Measurements from ENCODE around the gene ACIN1. TPM values are rescaled to one million over a fixed set of nuclear protein-coding genes. Genes with fewer than 3 reads are reported as not detected.

ACIN1 gene
- total RNA-seq = 100 to 1,000 TPM; 212 to 214 TPM

DNA sequence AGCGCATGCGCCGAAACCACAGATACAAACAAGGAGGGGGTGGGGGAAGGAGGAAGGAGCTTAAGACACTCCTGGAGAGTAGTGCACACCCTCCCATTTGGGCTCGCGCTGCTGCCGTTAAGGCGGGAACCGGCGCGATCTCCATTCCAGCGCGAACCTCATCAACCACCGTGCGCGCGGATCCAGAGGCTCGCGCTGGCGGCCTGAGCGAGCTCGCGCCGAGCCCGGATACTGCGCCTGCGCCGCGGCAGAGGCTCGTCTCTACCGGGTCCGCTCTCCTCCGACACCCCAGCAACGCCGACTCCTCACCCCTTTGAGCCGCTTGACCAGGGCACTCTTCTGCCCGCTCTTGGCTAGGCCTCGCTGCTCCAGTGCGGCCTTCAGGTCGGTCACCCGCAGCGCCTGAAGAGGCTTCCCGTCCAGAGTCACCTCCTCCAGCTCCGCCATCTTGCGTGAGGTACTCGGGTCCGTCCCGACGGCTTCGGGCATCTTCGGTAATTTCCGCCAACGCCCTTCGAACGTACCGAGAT is at the start of gene ACIN1:
ACIN1 (minus strand) TSS at position 471 of the 530 bp plus-strand sequence; CDS start at position 447, 24 bp downstream.
- DNase-seq (peak; percentile 98), ATAC-seq (ENCODE audit: low read depth) (peak; percentile 43)
- peaks cover 34% of the 10 kb centered on the region for H3K4me1 Mint-ChIP-seq
- no peak within 1 kb of the TSS for H3K27ac Mint-ChIP-seq
- H3K27me3 Mint-ChIP-seq = no peaks in the 10 kb centered on the region
- H3K36me3 Mint-ChIP-seq = peaks cover 26% of the 10 kb centered on the region
- POLR2A ChIA-PET = interaction anchor here (0.6 to 2.8 kb wide), 26 partner anchors 9 to 1174 kb away, joined by 3 to 42 read pairs (median 4); partner anchors contain the start of genes CEBPE, DAD1, HAUS4 and OXA1L
- no peak within 1 kb of the TSS for H3K4me3 Mint-ChIP-seq
- no peaks in the 10 kb centered on the region for H3K9me3 Mint-ChIP-seq

- no peaks in the 10 kb centered on the region for H3K27me3 Mint-ChIP-seq
- no peaks in the 10 kb centered on the region for H3K36me3 Mint-ChIP-seq
- no peak overlapping the region for H3K27ac Mint-ChIP-seq
- peaks cover 4% of the 10 kb centered on the region for H3K4me1 Mint-ChIP-seq
- H3K4me3 Mint-ChIP-seq = no peak overlapping the region
- POLR2A ChIA-PET = no interaction called here
- H3K9me3 Mint-ChIP-seq = no peaks in the 10 kb centered on the region
- ATAC-seq (ENCODE audit: low read depth) (no peak), DNase-seq (no peak)
Observed at GRCh38 chr14:23143911-23144310, 49.0 kb upstream of the ACIN1 start.

GRCh38 chr14:23142826-23143225 is 47.9 kb upstream of the ACIN1 start:
- POLR2A ChIA-PET = no interaction called here
- ATAC-seq (ENCODE audit: low read depth) (no peak), DNase-seq (no peak)
- no peaks in the 10 kb centered on the region for H3K36me3 Mint-ChIP-seq
- H3K4me1 Mint-ChIP-seq = peaks cover 3% of the 10 kb centered on the region
- H3K27me3 Mint-ChIP-seq = no peaks in the 10 kb centered on the region
- no peaks in the 10 kb centered on the region for H3K9me3 Mint-ChIP-seq
- H3K4me3 Mint-ChIP-seq = no peak overlapping the region
- no peak overlapping the region for H3K27ac Mint-ChIP-seq

GRCh38 chr14:23141706-23142444 is 46.9 kb upstream of the ACIN1 start:
- Mint-ChIP-seq H3K4me1 (peaks cover 3% of the 10 kb centered on the region), H3K4me3 (no peak overlapping the region), H3K36me3 (no peaks in the 10 kb centered on the region), H3K9me3 (no peaks in the 10 kb centered on the region), H3K27me3 (no peaks in the 10 kb centered on the region), H3K27ac (no peak overlapping the region)
- POLR2A ChIA-PET = interaction anchor here (0.5 kb wide), 1 partner anchor 8 kb away, joined by 3 read pairs; no protein-coding TSS in a partner anchor
- ATAC-seq (ENCODE audit: low read depth) = no peak
- DNase-seq = no peak

DNA sequence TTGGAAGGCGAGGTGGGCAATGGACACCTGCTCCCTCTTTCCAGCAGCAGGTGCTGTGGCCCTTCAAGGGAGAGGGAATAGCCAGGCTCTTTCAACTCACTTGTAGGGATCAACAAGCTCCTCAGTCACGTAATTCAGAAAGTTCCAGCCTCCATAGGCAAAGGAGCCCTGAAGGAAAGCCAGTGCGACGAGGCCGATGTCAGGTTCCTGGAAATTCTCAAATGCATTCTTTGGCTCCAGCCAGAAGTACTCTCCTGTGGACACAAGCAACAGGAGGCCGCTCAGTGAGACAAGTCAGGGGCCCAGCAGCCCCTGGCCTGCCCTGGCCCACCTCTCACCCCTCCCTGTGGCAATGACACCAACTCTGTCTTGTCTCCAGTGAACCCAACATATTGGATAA is 45.4 kb upstream of the ACIN1 start:
- DNase-seq (no peak), ATAC-seq (ENCODE audit: low read depth) (no peak)
- no peaks in the 10 kb centered on the region for H3K36me3 Mint-ChIP-seq
- H3K4me3 Mint-ChIP-seq = no peak overlapping the region
- peaks cover 1% of the 10 kb centered on the region for H3K4me1 Mint-ChIP-seq
- H3K27ac Mint-ChIP-seq = no peak overlapping the region
- H3K9me3 Mint-ChIP-seq = no peaks in the 10 kb centered on the region
- POLR2A ChIA-PET = no interaction called here
- H3K27me3 Mint-ChIP-seq = no peaks in the 10 kb centered on the region

DNA sequence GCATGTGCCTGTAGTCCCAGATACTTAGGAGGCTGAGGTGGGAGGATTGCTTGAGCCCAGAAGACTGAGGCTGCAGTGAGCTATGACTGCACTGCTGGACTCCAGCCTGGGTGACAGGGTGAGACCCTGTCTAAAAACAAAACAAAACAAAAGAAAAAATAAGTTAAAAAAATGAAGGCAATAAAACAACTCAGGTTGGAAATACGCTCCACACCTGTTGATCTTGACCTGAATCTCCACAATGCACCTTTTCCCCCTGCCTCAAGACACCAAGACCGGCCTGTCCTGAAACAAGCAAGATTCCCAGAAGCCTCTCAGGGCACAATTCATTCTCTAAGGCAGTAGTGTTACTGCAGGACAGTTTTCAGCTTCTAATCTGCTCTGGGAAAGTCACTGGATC is 44.9 kb upstream of the ACIN1 start:
- ATAC-seq (ENCODE audit: low read depth) = no peak
- H3K36me3 Mint-ChIP-seq = no peaks in the 10 kb centered on the region
- no peaks in the 10 kb centered on the region for H3K9me3 Mint-ChIP-seq
- peaks cover 1% of the 10 kb centered on the region for H3K4me1 Mint-ChIP-seq
- no peak overlapping the region for H3K27ac Mint-ChIP-seq
- DNase-seq = no peak
- POLR2A ChIA-PET = no interaction called here
- H3K4me3 Mint-ChIP-seq = no peak overlapping the region
- H3K27me3 Mint-ChIP-seq = no peaks in the 10 kb centered on the region

GRCh38 chr14:23137813-23138535 is 43.0 kb upstream of the ACIN1 start:
- Mint-ChIP-seq H3K4me3 (no peak overlapping the region), H3K27ac (no peak overlapping the region), H3K9me3 (no peaks in the 10 kb centered on the region), H3K27me3 (peaks cover 2% of the 10 kb centered on the region), H3K36me3 (no peaks in the 10 kb centered on the region), H3K4me1 (peaks cover 4% of the 10 kb centered on the region)
- POLR2A ChIA-PET = no interaction called here
- no peak for ATAC-seq (ENCODE audit: low read depth)
- no peak for DNase-seq

GRCh38 chr14:23137192-23137812 is 42.4 kb upstream of the ACIN1 start:
- Mint-ChIP-seq H3K4me3 (no peak overlapping the region), H3K27me3 (peaks cover 2% of the 10 kb centered on the region), H3K36me3 (no peaks in the 10 kb centered on the region), H3K27ac (no peak overlapping the region), H3K9me3 (no peaks in the 10 kb centered on the region), H3K4me1 (peaks cover 4% of the 10 kb centered on the region)
- no peak for ATAC-seq (ENCODE audit: low read depth)
- POLR2A ChIA-PET = no interaction called here
- DNase-seq = no peak

GRCh38 chr14:23136566-23137133 is 41.7 kb upstream of the ACIN1 start:
- no peak for DNase-seq
- Mint-ChIP-seq H3K4me3 (no peak overlapping the region), H3K4me1 (peaks cover 4% of the 10 kb centered on the region), H3K9me3 (no peaks in the 10 kb centered on the region), H3K27ac (no peak overlapping the region), H3K27me3 (peaks cover 2% of the 10 kb centered on the region), H3K36me3 (no peaks in the 10 kb centered on the region)
- POLR2A ChIA-PET = no interaction called here
- no peak for ATAC-seq (ENCODE audit: low read depth)

GRCh38 chr14:23132970-23133369 is 38.0 kb upstream of the ACIN1 start:
- POLR2A ChIA-PET = interaction anchor here (0.7 kb wide), 1 partner anchor 8 kb away, joined by 3 read pairs; no protein-coding TSS in a partner anchor
- no peak overlapping the region for H3K27ac Mint-ChIP-seq
- peaks cover 2% of the 10 kb centered on the region for H3K27me3 Mint-ChIP-seq

GRCh38 chr14:23131482-23131881 is 36.5 kb upstream of the ACIN1 start:
- ATAC-seq (ENCODE audit: low read depth) = no peak
- H3K9me3 Mint-ChIP-seq = no peaks in the 10 kb centered on the region
- H3K4me3 Mint-ChIP-seq = no peak overlapping the region
- no peaks in the 10 kb centered on the region for H3K36me3 Mint-ChIP-seq
- POLR2A ChIA-PET = no interaction called here
- H3K4me1 Mint-ChIP-seq = peaks cover 13% of the 10 kb centered on the region
- peaks cover 2% of the 10 kb centered on the region for H3K27me3 Mint-ChIP-seq
- no peak overlapping the region for H3K27ac Mint-ChIP-seq
- no peak for DNase-seq

More at GRCh38 chr14:23132970-23133369, 38.0 kb upstream of the ACIN1 start:
- H3K36me3 Mint-ChIP-seq = no peaks in the 10 kb centered on the region
- no peaks in the 10 kb centered on the region for H3K9me3 Mint-ChIP-seq
- ATAC-seq (ENCODE audit: low read depth) (no peak), DNase-seq (no peak)
- peaks cover 10% of the 10 kb centered on the region for H3K4me1 Mint-ChIP-seq
- H3K4me3 Mint-ChIP-seq = no peak overlapping the region

- no peaks in the 10 kb centered on the region for H3K9me3 Mint-ChIP-seq
- H3K27me3 Mint-ChIP-seq = peaks cover 2% of the 10 kb centered on the region
- no peak for DNase-seq
- no peak overlapping the region for H3K27ac Mint-ChIP-seq
- H3K4me1 Mint-ChIP-seq = peaks cover 12% of the 10 kb centered on the region
- ATAC-seq (ENCODE audit: low read depth) = no peak
- no peaks in the 10 kb centered on the region for H3K36me3 Mint-ChIP-seq
- POLR2A ChIA-PET = no interaction called here
- no peak overlapping the region for H3K4me3 Mint-ChIP-seq
Observed at GRCh38 chr14:23130871-23131270, 35.9 kb upstream of the ACIN1 start.

GRCh38 chr14:23129759-23130316 is 34.9 kb upstream of the ACIN1 start:
- Mint-ChIP-seq H3K36me3 (no peaks in the 10 kb centered on the region), H3K4me3 (no peak overlapping the region)

More at GRCh38 chr14:23129759-23130316, 34.9 kb upstream of the ACIN1 start:
- peaks cover 12% of the 10 kb centered on the region for H3K4me1 Mint-ChIP-seq
- no peak overlapping the region for H3K27ac Mint-ChIP-seq
- no peak for ATAC-seq (ENCODE audit: low read depth)
- H3K9me3 Mint-ChIP-seq = no peaks in the 10 kb centered on the region
- H3K27me3 Mint-ChIP-seq = peaks cover 2% of the 10 kb centered on the region
- no peak for DNase-seq
- POLR2A ChIA-PET = no interaction called here

Data from activated naive CD8-positive, alpha-beta T cell treated with anti-CD3 and anti-CD28 coated beads, Interleukin-2, amount 10 ng/mL, durations not matched to agents 7 days and 5 days (primary cell).